Lower lobe of right lung (tissue), 2 donors: ENCODE results near the gene IQCN. TPM values are rescaled to one million over a fixed set of nuclear protein-coding genes. Genes with fewer than 3 reads are reported as not detected.

Experiments used
- ATAC-seq, 2 donors: fragments of 200-7000 bp; cut with Tn5 transposase; one replicate each; pipeline ENCODE4 v1.9.1; 2020 to 2022; ENCODE audit warnings: mild to moderate bottlenecking in 2 of 2, moderate library complexity in 2 of 2
- DNase-seq: peaks from one replicate; pipeline ENCODE4 v3.0.0-alpha.2; 2020
- H3K27ac ChIP-seq: fragments of 200-600 bp; one replicate; pipeline ENCODE4 v1.8.0; 2022
- H3K27me3 ChIP-seq: fragments of 200-600 bp; one replicate; pipeline ENCODE4 v1.8.0; 2022; ENCODE audit warnings: low read depth
- H3K36me3 ChIP-seq: fragments of 200-600 bp; one replicate; pipeline ENCODE4 v1.8.0; 2022; ENCODE audit warnings: mild to moderate bottlenecking
- H3K4me1 ChIP-seq: fragments of 200-600 bp; one replicate; pipeline ENCODE4 v1.8.0; 2022
- H3K4me3 ChIP-seq: fragments of 200-600 bp; one replicate; pipeline ENCODE4 v1.8.0; 2022; ENCODE audit warnings: mild to moderate bottlenecking
- H3K9me3 ChIP-seq: fragments of 200-600 bp; one replicate; pipeline ENCODE4 v1.8.0; 2022
- intact Hi-C: fragments of 100-400 bp; cut with DNase I; formaldehyde crosslinking; loops from one replicate; pipeline ENCODE4 v1.11.0; 2022
- total RNA-seq: library from RNA; stranded (reverse); fragmentation: NEBNext Ultra II Directional; extraction: Animal tissue kit (Norgen Biotek cat#: 25700); gene quantifications from one replicate; pipeline ENCODE4 v1.2.1, GENCODE V29; 2021
- TF ChIP-seq, protein P1 (sequence below): fragments of 200-600 bp; IDR thresholded peaks from one replicate; pipeline ENCODE4 v1.8.0; 2022; ENCODE audit warnings: antibody characterized with exemption, mild to moderate bottlenecking
- donor health status: DM: no; HTN: yes; CAD: no; lungs with severe emphysema.

The IQCN gene
- total RNA-seq, 1 donor from 2014 or later: 4.1 TPM

- Histone ChIP-seq H3K4me3 (no peak overlapping the region), H3K27me3 (no peaks in the 10 kb centered on the region), H3K4me1 (peaks cover 31% of the 10 kb centered on the region), H3K9me3 (no peaks in the 10 kb centered on the region), H3K36me3 (no peaks in the 10 kb centered on the region), H3K27ac (no peak overlapping the region)
- DNase-seq (no peak), ATAC-seq (no peak)
- intact Hi-C loops: no loop called here
- TF ChIP-seq, protein P1, sequence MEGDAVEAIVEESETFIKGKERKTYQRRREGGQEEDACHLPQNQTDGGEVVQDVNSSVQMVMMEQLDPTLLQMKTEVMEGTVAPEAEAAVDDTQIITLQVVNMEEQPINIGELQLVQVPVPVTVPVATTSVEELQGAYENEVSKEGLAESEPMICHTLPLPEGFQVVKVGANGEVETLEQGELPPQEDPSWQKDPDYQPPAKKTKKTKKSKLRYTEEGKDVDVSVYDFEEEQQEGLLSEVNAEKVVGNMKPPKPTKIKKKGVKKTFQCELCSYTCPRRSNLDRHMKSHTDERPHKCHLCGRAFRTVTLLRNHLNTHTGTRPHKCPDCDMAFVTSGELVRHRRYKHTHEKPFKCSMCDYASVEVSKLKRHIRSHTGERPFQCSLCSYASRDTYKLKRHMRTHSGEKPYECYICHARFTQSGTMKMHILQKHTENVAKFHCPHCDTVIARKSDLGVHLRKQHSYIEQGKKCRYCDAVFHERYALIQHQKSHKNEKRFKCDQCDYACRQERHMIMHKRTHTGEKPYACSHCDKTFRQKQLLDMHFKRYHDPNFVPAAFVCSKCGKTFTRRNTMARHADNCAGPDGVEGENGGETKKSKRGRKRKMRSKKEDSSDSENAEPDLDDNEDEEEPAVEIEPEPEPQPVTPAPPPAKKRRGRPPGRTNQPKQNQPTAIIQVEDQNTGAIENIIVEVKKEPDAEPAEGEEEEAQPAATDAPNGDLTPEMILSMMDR: no peak
Observed at GRCh38 chr19:18295034-18295451, 20.8 kb upstream of the IQCN start.

DNA sequence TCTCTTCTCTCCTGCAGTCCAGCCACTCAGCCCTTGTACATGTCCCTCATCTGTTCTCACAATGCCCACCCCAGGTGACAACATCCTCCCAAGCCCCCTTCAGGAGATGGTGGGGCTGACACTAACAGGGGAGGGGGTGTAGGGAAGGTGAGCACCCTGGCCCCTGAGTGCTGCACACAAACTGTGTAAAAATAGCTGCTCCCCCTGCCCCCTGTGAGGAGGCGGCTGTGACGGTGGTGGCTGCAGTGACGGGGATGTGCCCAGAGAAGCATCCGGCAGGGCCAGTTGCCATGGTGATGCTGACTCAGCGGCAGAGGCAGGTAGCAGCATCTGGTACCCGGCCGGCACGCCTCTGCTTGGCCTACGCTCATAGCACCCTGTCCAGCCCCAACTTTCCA is 20.2 kb upstream of the IQCN start:
- H3K4me3 ChIP-seq: no peak overlapping the region
- ATAC-seq (no peak), DNase-seq (peak; percentile 72)
- no peaks in the 10 kb centered on the region for H3K9me3 ChIP-seq
- H3K27me3 ChIP-seq: no peaks in the 10 kb centered on the region
- peaks cover 31% of the 10 kb centered on the region for H3K4me1 ChIP-seq
- TF ChIP-seq, protein P1: no peak
- intact Hi-C loops: no loop called here
- no peaks in the 10 kb centered on the region for H3K36me3 ChIP-seq
- H3K27ac ChIP-seq: peak overlapping the region; percentile 36

GRCh38 chr19:18293642-18294466 is 19.6 kb upstream of the IQCN start:
- ATAC-seq: no peak
- TF ChIP-seq, protein P1: no peak
- Histone ChIP-seq H3K4me1 (peaks cover 31% of the 10 kb centered on the region), H3K36me3 (no peaks in the 10 kb centered on the region), H3K9me3 (no peaks in the 10 kb centered on the region), H3K27me3 (no peaks in the 10 kb centered on the region), H3K4me3 (peak overlapping the region; percentile 80), H3K27ac (peak overlapping the region; percentile 99)
- intact Hi-C loops: no loop called here
- no peak for DNase-seq

DNA sequence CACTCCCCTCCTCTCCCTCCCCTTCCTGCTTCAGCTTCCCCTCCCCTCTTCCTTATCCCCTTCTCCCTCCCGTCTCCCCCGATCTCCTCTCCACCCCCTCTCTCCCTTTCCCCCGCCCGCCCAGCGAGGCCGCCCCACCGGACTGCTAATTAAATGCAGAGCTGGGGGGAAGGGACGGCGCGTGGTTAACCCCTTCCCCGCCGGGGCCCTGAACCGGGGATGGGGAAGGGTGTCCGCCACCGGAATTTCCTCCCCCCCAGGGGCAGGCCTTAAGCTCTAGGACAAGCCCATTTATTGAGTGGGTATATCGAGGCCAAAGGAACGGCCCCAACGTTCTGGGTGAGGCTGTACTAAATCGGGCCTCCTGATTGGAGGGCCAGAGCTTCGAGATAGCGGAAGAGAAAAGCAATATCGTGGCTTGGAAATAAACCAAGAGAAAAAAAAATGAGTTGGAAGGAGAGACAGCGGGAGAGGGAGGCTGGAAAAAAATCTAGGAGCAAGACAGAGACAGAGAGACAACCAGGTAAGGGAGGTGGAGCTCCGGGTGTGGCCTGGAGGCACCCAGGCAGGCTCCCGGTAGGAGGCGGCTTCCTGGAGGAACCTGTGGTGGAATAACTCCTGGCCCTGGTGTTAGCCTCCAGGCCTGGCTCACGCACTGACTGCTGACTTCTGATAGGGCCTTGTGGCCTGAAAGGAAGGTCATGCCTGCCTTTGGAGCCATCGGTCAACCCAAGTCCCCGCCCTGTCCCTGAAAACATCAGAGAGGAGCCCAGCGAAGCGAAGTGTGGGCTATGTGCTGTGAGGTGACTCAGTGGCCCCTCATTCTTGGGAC is 18.8 kb upstream of the IQCN start:
- H3K27me3 ChIP-seq: no peaks in the 10 kb centered on the region
- TF ChIP-seq, protein P1: no peak
- no peaks in the 10 kb centered on the region for H3K9me3 ChIP-seq
- ATAC-seq: peak; percentile 67 to 69
- peak; percentile 89 for DNase-seq
- peaks cover 31% of the 10 kb centered on the region for H3K4me1 ChIP-seq
- no peaks in the 10 kb centered on the region for H3K36me3 ChIP-seq
- peak overlapping the region; percentile 99 for H3K27ac ChIP-seq
- peak overlapping the region; percentile 80 for H3K4me3 ChIP-seq
- intact Hi-C loops: no loop called here

DNA sequence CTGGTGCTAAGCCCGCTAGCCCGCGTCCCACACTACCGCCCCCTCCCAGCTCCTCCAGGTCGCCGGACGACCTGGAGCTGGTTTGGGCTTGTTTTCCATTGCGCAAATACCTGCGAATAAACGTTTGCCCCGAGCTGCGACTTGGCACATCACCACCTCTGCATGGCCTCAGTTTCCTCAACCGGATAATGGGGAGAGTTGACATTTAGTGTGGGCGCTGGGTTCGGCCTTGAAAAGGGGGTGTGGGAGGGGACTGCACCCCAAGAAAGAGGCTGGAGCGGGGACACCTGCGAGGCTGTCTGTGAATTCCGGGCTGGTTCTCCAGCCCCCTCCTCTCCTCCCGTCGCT is 18.2 kb upstream of the IQCN start:
- H3K4me1 ChIP-seq: peaks cover 31% of the 10 kb centered on the region
- intact Hi-C loops: no loop called here
- TF ChIP-seq, protein P1: no peak
- DNase-seq (no peak), ATAC-seq (no peak)
- no peaks in the 10 kb centered on the region for H3K36me3 ChIP-seq
- H3K27ac ChIP-seq: peak overlapping the region; percentile 99
- no peaks in the 10 kb centered on the region for H3K27me3 ChIP-seq
- H3K4me3 ChIP-seq: peak overlapping the region; percentile 80
- no peaks in the 10 kb centered on the region for H3K9me3 ChIP-seq
